Activated CD4-positive, CD25-positive, alpha-beta regulatory T cell treated with anti-CD3 and anti-CD28 coated beads, Interleukin-2, amount 50 U/mL, for 24 hours (primary cell): ENCODE data around the gene NPIPA8.
"Not testable (repeated sequence)": the region's sequence is repeated elsewhere in the genome, so short reads cannot be mapped to it uniquely, and the experiment has no call there.

Experiments
- ATAC-seq, 2 donors: fragments of 150-1000 bp; cut with Tn5 transposase; one replicate each; pipeline ENCODE4 v1.10.0; 2021; ENCODE audit warnings: mild to moderate bottlenecking in 1 of 2, moderate library complexity in 1 of 2

The NPIPA8 gene

GRCh38 chr16:18270171-18270570, 66.4 kb downstream of the NPIPA8 start:
- not testable (repeated sequence) for ATAC-seq
